Activated CD8-positive, alpha-beta memory T cell treated with anti-CD3 and anti-CD28 coated beads for 48 hours (primary cell): ENCODE measurements around the gene GLI3.

ENCODE experiments used
- DNase-seq, 3 experiments: peaks; one replicate each; pipeline ENCODE4 v3.0.0-alpha.2; 2020; ENCODE audit warnings: low read depth in 2 of 3, low spot score in 2 of 3

GLI3 gene

GRCh38 chr7:42145539-42145938 lies 91.5 kb downstream of the GLI3 start:
- DNase-seq: no peak

GRCh38 chr7:42144604-42145003 lies 92.4 kb downstream of the GLI3 start:
- DNase-seq: no peak

- no peak for DNase-seq
Measured at GRCh38 chr7:42143711-42144600, 93.1 kb downstream of the GLI3 start.

- DNase-seq: no peak
Measured at GRCh38 chr7:42142089-42142488, 94.9 kb downstream of the GLI3 start.

- DNase-seq: no peak
Measured at GRCh38 chr7:42139751-42140150, 97.3 kb downstream of the GLI3 start.

GRCh38 chr7:42138691-42139090 lies 98.3 kb downstream of the GLI3 start:
- no peak for DNase-seq

GRCh38 chr7:42137941-42138340 lies 99.1 kb downstream of the GLI3 start:
- no peak for DNase-seq

GRCh38 chr7:42137431-42137830 lies 99.6 kb downstream of the GLI3 start:
- no peak for DNase-seq

GRCh38 chr7:42135728-42136127 lies 101.3 kb downstream of the GLI3 start:
- no peak for DNase-seq

- DNase-seq: no peak
Measured at GRCh38 chr7:42134276-42134876, 102.6 kb downstream of the GLI3 start.

- DNase-seq: no peak
Measured at GRCh38 chr7:42133321-42133720, 103.7 kb downstream of the GLI3 start.

GRCh38 chr7:42128703-42129102 lies 108.3 kb downstream of the GLI3 start:
- DNase-seq: no peak

- DNase-seq: no peak
Measured at GRCh38 chr7:42127232-42127622, 109.8 kb downstream of the GLI3 start.

GRCh38 chr7:42126475-42127231 lies 110.4 kb downstream of the GLI3 start:
- DNase-seq: no peak

- DNase-seq: no peak
Measured at GRCh38 chr7:42125321-42125720, 111.7 kb downstream of the GLI3 start.

GRCh38 chr7:42123716-42124115 lies 113.3 kb downstream of the GLI3 start:
- no peak for DNase-seq

GRCh38 chr7:42120191-42120590 lies 116.8 kb downstream of the GLI3 start:
- no peak for DNase-seq

- DNase-seq: no peak
Measured at GRCh38 chr7:42117201-42117600, 119.8 kb downstream of the GLI3 start.

GRCh38 chr7:42115795-42116194 lies 121.2 kb downstream of the GLI3 start:
- no peak for DNase-seq

GRCh38 chr7:42110333-42110732 lies 126.7 kb downstream of the GLI3 start:
- DNase-seq: no peak

- DNase-seq: no peak
Measured at GRCh38 chr7:42108803-42109528, 128.0 kb downstream of the GLI3 start.
